Left cardiac atrium (tissue), 4 donors: ENCODE measurements around the gene NFE2L2. TPM values are rescaled to one million over a fixed set of nuclear protein-coding genes. Genes with fewer than 3 reads are reported as not detected.

ENCODE experiments used
- ATAC-seq, 2 donors: fragments of 200-7000 bp; cut with Tn5 transposase; one replicate each; pipeline ENCODE4 v1.9.1; 2020; ENCODE audit warnings: mild to moderate bottlenecking in 2 of 2, moderate library complexity in 2 of 2
- DNase-seq: peaks from one replicate; pipeline ENCODE4 v3.0.0-alpha.2; 2020
- intact Hi-C, 2 donors: fragments of 100-400 bp; cut with DNase I; formaldehyde crosslinking; loops; one replicate each; pipeline versions ENCODE4 v1.14.1 to v1.15.1; 2022 to 2023
- microRNA-seq, 2 donors: library from miRNA; unstranded; fragments of <30 nt; microRNA quantifications; one replicate each; pipeline ENCODE4 v1.2.0, GENCODE V29; 2020
- total RNA-seq, 2 donors: library from RNA; stranded (reverse); fragmentation: NEBNext Ultra II Directional; extraction: Animal tissue kit (Norgen Biotek cat#: 25700); gene quantifications; one replicate each; pipeline ENCODE4 v1.2.1, GENCODE V29; 2021
- donor health status: DM: no; HTN: yes; CAD: no.
- donor health status: DM: no; HTN: yes; CAD: no; lungs with severe emphysema.
- donor health status: DM: yes; HTN: yes; CAD: no.
- donor health status: Dilated cardiomyopathy.

Gene NFE2L2
- total RNA-seq, 2 donors from 2014 or later: 68.4 to 69.0 TPM

- intact Hi-C loops: no loop called here
- no peak for DNase-seq
- ATAC-seq: no peak
Observed at GRCh38 chr2:177183860-177184259, 80.7 kb downstream of the NFE2L2 start.

Small RNAs within 50 kb of the gene (microRNA-seq; reads per million reads assigned to microRNA genes)
- gene MIR3128 (0 reads per million in 2 donors), gene MIR6512 (0 reads per million in 2 donors)

Other genes with a start within 250 kb of the NFE2L2 start
- gene HNRNPA3, start 51.9 kb downstream of the NFE2L2 start, total RNA-seq: 100 to 1,000 TPM in 1 of 2 donors, 10 to 100 TPM in 1; 81.3 to 117 TPM
- gene AGPS, start 128.0 kb upstream of the NFE2L2 start, total RNA-seq: 10 to 100 TPM; 25.9 to 27.4 TPM